PC-9 (cell line): ENCODE data around the gene MPPED2.

Experiments used
- CTCF ChIP-seq: fragments of 200-600 bp; sonication (generic); conservative IDR thresholded peaks from 2 replicates; pipeline ENCODE4 v1.6.1; 2017; ENCODE audit warnings: mixed run types, antibody characterized with exemption, mild to moderate bottlenecking, moderate library complexity
- EZH2 ChIP-seq: fragments of 200-600 bp; sonication (generic); IDR thresholded peaks from 2 replicates; pipeline ENCODE4 v1.8.0; 2017; ENCODE audit warnings: antibody characterized with exemption, low read depth

DNA sequence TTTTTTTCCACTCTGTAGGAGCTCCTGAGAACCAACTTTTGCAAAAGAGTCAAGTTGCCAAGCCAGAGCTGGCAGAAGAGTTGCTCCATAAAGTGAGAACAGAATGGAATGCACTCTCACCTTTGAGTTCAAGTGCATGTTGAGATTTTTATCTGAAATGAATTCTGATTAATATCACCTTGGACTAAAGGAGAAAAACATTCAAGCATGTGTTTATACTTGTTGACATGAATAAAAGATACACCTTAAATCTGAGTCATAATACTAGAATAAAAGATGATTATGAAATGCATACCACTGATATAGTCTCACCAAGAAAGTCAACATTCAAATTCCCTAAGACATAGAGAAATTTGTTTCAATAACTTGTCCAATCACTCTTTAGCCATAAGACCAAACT, 225.4 kb downstream of the MPPED2 start:
- TF ChIP-seq CTCF: no peak
- no peak for TF ChIP-seq EZH2
